IMR-90 (cell line): ENCODE data around the gene CEP95. TPM values are rescaled to one million over a fixed set of nuclear protein-coding genes. Genes with fewer than 3 reads are reported as not detected.
A peak's percentile ranks its signal among the peaks of the same experiment; 100 is the strongest.

Experiments used
- ATAC-seq: fragments of 200-7000 bp; cut with Tn5 transposase; 2 replicates; pipeline ENCODE4 v1.9.1; 2020; ENCODE audit warnings: low read depth, mild to moderate bottlenecking, moderate library complexity
- BruUV-seq: library from RNA; stranded (reverse); fragments of 400-500 nt; replicated peaks from 2 replicates; lab custom pipeline; 2021; lab: Mats Ljungman, UMichigan
- CTCF ChIA-PET: fragments of 300-600 bp; formaldehyde crosslinking; extraction: SDS; loops from one replicate; lab custom pipeline; 2021; ENCODE audit warnings: antibody characterized with exemption; lab: Yijun Ruan, JAX
- POLR2A ChIA-PET: fragments of 300-600 bp; sonication (Branson Sonifier 250); formaldehyde crosslinking; loops from one replicate; lab custom pipeline; 2022; ENCODE audit warnings: antibody characterized with exemption; ENCODE audit not compliant: unreplicated experiment; lab: Charles Lee
- DNase-seq: peaks from one replicate; pipeline ENCODE4 v3.0.0; 2013
- H2AFZ ChIP-seq: replicated peaks from 2 replicates; pipeline ENCODE3; 2013; ENCODE audit warnings: low read length, mild to moderate bottlenecking; ENCODE audit not compliant: poor library complexity
- H2AK5ac ChIP-seq: 2 replicates; pipeline ENCODE4 v1.6.1; 2013; ENCODE audit warnings: low read depth, low read length, inconsistent platforms
- H2AK9ac ChIP-seq: replicated peaks from 2 replicates; pipeline ENCODE3; 2013; ENCODE audit warnings: mild to moderate bottlenecking, low read depth, low read length, moderate library complexity; ENCODE audit not compliant: poor library complexity
- H2BK120ac ChIP-seq: 2 replicates; pipeline ENCODE4 v1.6.1; 2013; ENCODE audit warnings: low read depth, low read length, inconsistent platforms
- H2BK15ac ChIP-seq: 3 replicates; pipeline ENCODE4 v1.6.1; 2013; ENCODE audit warnings: low read depth, low read length, inconsistent platforms
- H2BK20ac ChIP-seq: 2 replicates; pipeline ENCODE4 v1.6.1; 2013; ENCODE audit warnings: low read depth, mild to moderate bottlenecking, inconsistent platforms, low read length, moderate library complexity
- H2BK5ac ChIP-seq: 2 replicates; pipeline ENCODE4 v1.6.1; 2013; ENCODE audit warnings: mild to moderate bottlenecking, low read depth, low read length, inconsistent platforms; ENCODE audit not compliant: poor library complexity, severe bottlenecking
- H3K14ac ChIP-seq: replicated peaks from 2 replicates; pipeline ENCODE4 v1.6.1; 2013; ENCODE audit warnings: low read depth, low read length, inconsistent platforms
- H3K18ac ChIP-seq: 2 replicates; pipeline ENCODE4 v1.6.1; 2013; ENCODE audit warnings: low read depth, low read length, control low read depth
- H3K23ac ChIP-seq: 2 replicates; pipeline ENCODE4 v1.6.1; 2013; ENCODE audit warnings: low read depth, low read length, inconsistent platforms
- H3K27ac ChIP-seq: 2 replicates; pipeline ENCODE4 v1.5.1; 2013; ENCODE audit warnings: mild to moderate bottlenecking, control low read depth, low read length; ENCODE audit not compliant: insufficient read depth
- H3K27me3 ChIP-seq: 2 replicates; pipeline ENCODE4 v1.6.1; 2013; ENCODE audit warnings: low read length; ENCODE audit not compliant: control insufficient read depth, insufficient read depth
- H3K36me3 ChIP-seq: 2 replicates; pipeline ENCODE4 v1.6.1; 2013; ENCODE audit warnings: low read length, mixed read lengths; ENCODE audit not compliant: control insufficient read depth, insufficient read depth
- H3K4ac ChIP-seq: 2 replicates; pipeline ENCODE4 v1.6.1; 2013; ENCODE audit warnings: low read depth, low read length, inconsistent platforms
- H3K4me1 ChIP-seq: 2 replicates; pipeline ENCODE4 v1.6.1; 2013; ENCODE audit warnings: low read length, mixed read lengths; ENCODE audit not compliant: control insufficient read depth, insufficient read depth
- H3K4me2 ChIP-seq: 2 replicates; pipeline ENCODE4 v1.6.1; 2013; ENCODE audit warnings: low read depth, mild to moderate bottlenecking, control low read depth, low read length, moderate library complexity
- H3K4me3 ChIP-seq: 2 replicates; pipeline ENCODE4 v1.5.1; 2013; ENCODE audit warnings: low read depth, mild to moderate bottlenecking, control low read depth, low read length, moderate library complexity; ENCODE audit not compliant: insufficient read depth
- H3K56ac ChIP-seq: 2 replicates; pipeline ENCODE4 v1.6.1; 2013; ENCODE audit warnings: low read length, inconsistent platforms; ENCODE audit not compliant: insufficient read depth; ENCODE audit errors: extremely low read depth
- H3K79me1 ChIP-seq, 2 experiments: 2 replicates each; pipeline ENCODE4 v1.6.1; 2013; ENCODE audit warnings: low read length in 2 of 2, inconsistent platforms in 1 of 2, low read depth in 1 of 2
- H3K9ac ChIP-seq: 2 replicates; pipeline ENCODE4 v1.6.1; 2013; ENCODE audit warnings: low read depth, low read length, control low read depth
- H3K9me1 ChIP-seq: 2 replicates; pipeline ENCODE4 v1.6.1; 2013; ENCODE audit warnings: low read length, inconsistent platforms; ENCODE audit not compliant: insufficient read depth
- H3K9me3 ChIP-seq: 2 replicates; pipeline ENCODE4 v1.6.1; 2013; ENCODE audit warnings: low read length; ENCODE audit not compliant: control insufficient read depth, insufficient read depth
- H4K20me1 ChIP-seq: 2 replicates; pipeline ENCODE4 v1.6.1; 2013; ENCODE audit warnings: low read length, inconsistent platforms; ENCODE audit not compliant: insufficient read depth
- H4K5ac ChIP-seq: 2 replicates; pipeline ENCODE4 v1.6.1; 2013; ENCODE audit warnings: mild to moderate bottlenecking, low read depth, low read length, control low read depth
- H4K8ac ChIP-seq, 2 experiments: 2 replicates each; pipeline ENCODE4 v1.6.1; 2013; ENCODE audit warnings: low read depth in 2 of 2, low read length in 2 of 2, control low read depth in 1 of 2, inconsistent platforms in 1 of 2
- H4K91ac ChIP-seq: 2 replicates; pipeline ENCODE4 v1.6.1; 2013; ENCODE audit warnings: low read depth, low read length, inconsistent platforms; ENCODE audit not compliant: insufficient read depth
- CEBPB ChIP-seq: IDR thresholded peaks from 2 replicates; pipeline ENCODE4 v1.6.1; 2012; ENCODE audit warnings: low read depth, low read length, improper control_type of control experiment
- CTCF ChIP-seq: conservative IDR thresholded peaks from 2 replicates; pipeline ENCODE4 v1.5.1; 2012; ENCODE audit warnings: mild to moderate bottlenecking, low read depth, low read length, improper control_type of control experiment
- NFE2L2 ChIP-seq: fragments of 150-350 bp; IDR thresholded peaks from 2 replicates; pipeline ENCODE4 v1.6.1; 2016; ENCODE audit warnings: low read depth, mild to moderate bottlenecking, low read length
- WGBS, 2 experiments: methylation state at CpG; one replicate each; pipeline versions ENCODE4 v1.1.5 to v1.1.7; 2013; ENCODE audit warnings: missing lambda C conversion rate in 2 of 2; ENCODE audit not compliant: insufficient read length in 1 of 2; ENCODE audit errors: extremely low coverage in 2 of 2; 5-methylcytosine and 5-hydroxymethylcytosine counted together
- dilution Hi-C: fragments of 300-500 bp; cut with HindIII; formaldehyde crosslinking; loops from one replicate; pipeline ENCODE4 v1.14.3; 2018; ENCODE audit warnings: low sequenced_read_pairs; ENCODE audit not compliant: unreplicated experiment
- in situ Hi-C: fragments of 300-500 bp; cut with MboI; formaldehyde crosslinking; loops from 3 replicates; pipeline ENCODE4 v1.14.3; 2019; ENCODE audit warnings: low sequenced_read_pairs, inconsistent platforms, mixed read lengths
- intact Hi-C: fragments of 100-400 bp; cut with micrococcal nuclease; formaldehyde crosslinking; loops from 2 replicates; pipeline ENCODE4 v1.10.0; 2022
- polyA plus RNA-seq, 3 experiments: library from polyadenylated mRNA; depleted of rRNA; stranded (reverse); fragments of >200 nt; gene quantifications; 2 replicates each; pipeline ENCODE4 v1.2.3, GENCODE V29; 2012; ENCODE audit warnings: low replicate concordance in 1 of 3
- total RNA-seq: library from RNA; depleted of rRNA; stranded (reverse); fragments of >200 nt; gene quantifications from 2 replicates; pipeline ENCODE4 v1.2.3, GENCODE V29; 2012

CEP95 gene
- total and polyA plus RNA-seq, 2 of the 4 experiments (the other 2 are of a cell fraction), result 6.1 to 13.6 TPM

DNA sequence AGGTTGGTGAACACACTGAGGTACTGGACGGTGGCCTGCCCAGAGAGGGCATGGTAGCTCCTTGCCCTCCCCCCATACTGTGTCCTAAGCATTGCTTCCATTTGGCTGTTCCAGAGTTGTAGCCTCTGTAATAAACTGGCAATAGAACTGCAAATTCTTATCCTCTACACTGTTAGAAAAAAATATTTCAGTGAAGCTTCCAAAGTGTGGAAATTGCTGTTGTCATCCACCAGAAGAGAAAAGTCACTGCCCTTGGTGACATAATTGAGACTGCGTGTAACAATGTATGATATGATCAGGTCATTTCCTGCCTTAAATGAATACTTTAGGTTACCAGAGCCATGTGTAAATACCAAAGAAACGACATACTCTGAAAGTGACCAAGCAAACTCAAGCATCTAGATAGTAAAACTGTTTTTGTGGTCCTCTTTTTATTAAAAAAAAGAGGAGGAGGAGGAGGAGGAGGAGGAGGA is 65.9 kb downstream of the CEP95 start:
- Histone ChIP-seq H3K23ac (peak overlapping the region; percentile 50; the same call in 1 of the 2 replicates), H2BK15ac (no peak overlapping the region), H3K4me1 (peaks cover 8% of the 10 kb centered on the region; the same call in 1 of the 2 replicates), H3K36me3 (peaks cover 46% of the 10 kb centered on the region), H3K9me1 (peaks cover 2% of the 10 kb centered on the region; the same call in 1 of the 2 replicates), H3K14ac (no peak overlapping the region), H2AFZ (no peak overlapping the region), H3K56ac (no peak overlapping the region), H4K8ac (no peak overlapping the region), H3K4me3 (no peak overlapping the region), H4K20me1 (peaks cover 68% of the 10 kb centered on the region), H2AK9ac (no peak overlapping the region), H3K27me3 (no peaks in the 10 kb centered on the region), H2BK120ac (no peak overlapping the region), H3K4ac (no peak overlapping the region), H3K4me2 (no peak overlapping the region), H4K91ac (no peak overlapping the region), H3K9me3 (no peaks in the 10 kb centered on the region), H4K5ac (no peak overlapping the region), H3K9ac (no peak overlapping the region), H2AK5ac (no peak overlapping the region), H3K27ac (peak overlapping the region; percentile 42; the same call in 1 of the 2 replicates), H2BK5ac (peak overlapping the region; percentile 72), H3K18ac (no peak overlapping the region), H2BK20ac (no peak overlapping the region), H3K79me1 (peaks cover 26 to 60% of the 10 kb centered on the region in 2 experiments; a peak in 3 of 4 replicates)
- dilution Hi-C loops (no loop called here), in situ Hi-C loops (no loop called here), intact Hi-C loops (no loop called here)
- ChIA-PET POLR2A (no interaction called here), CTCF (interaction anchor here (1.0 kb wide), 1 partner anchor 26 kb away, joined by 3 read pairs; no protein-coding TSS in a partner anchor)
- WGBS, 2 experiments, result no CpG with 5 or more reads among the region's 3 CpGs
- DNase-seq (peak; percentile 61), ATAC-seq (peak; percentile 18)
- BruUV-seq, result no TSS peak
- TF ChIP-seq NFE2L2 (peak; percentile 40; the same call in 1 of the 2 replicates), CTCF (no peak), CEBPB (peak; percentile 15; the same call in 1 of the 2 replicates)
